ENCODE measurements around the gene PSMC6.
"Not testable (repeated sequence)": the region's sequence is repeated elsewhere in the genome, so short reads cannot be mapped to it uniquely, and the experiment has no call there.

PSMC6 gene

DNA sequence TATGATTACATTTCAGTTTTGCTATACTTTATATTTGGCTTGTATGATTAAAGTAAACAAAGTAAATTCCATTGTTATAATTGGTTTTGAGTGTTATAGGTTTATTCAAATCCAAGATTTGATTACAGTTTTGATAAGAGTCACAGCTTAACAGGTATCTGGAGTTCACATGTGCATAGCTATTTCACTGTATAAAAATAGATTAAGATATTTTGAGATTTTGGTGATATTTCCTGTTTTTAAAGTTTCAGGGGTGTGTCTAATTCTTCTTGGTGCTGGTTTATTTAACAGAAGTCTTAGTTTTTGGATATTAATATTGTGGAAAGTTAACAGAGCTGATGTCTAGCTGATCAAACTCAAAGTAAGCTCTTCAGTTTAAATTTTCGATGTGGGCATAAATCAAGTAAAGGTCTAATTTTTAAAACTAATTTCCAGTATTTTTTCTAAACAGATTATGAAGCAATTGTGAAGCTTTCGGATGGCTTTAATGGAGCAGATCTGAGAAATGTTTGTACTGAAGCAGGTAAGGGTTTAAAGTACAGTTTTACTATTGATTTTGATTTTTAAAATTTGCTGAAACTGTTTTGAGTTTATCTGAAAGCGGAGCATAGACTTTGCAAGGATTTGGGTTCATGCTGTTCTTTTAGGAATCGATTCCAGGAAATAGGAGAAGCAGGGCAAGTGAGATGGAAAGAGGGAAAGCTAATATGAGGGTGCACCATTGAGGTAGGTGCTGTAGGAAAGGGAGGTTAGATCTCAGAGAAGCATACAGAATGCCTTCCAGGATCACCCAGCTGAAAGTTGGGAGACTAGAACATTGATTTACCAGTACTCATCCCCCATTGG is 16.7 kb downstream of the PSMC6 start:
- DNase-seq: no peak

DNA sequence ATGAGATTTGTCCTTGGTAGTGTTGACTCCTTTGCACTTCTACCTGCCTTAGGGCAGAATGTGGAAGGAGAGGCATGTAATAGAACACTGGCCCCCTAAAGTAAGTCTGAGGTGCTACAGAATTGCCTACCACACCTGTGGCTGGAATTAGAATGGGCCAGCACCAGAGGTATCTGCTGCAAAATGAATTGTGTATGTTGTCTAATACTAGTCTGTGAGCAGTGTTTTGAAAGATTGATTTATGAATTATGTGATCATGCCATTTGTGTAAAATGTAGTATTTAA is 17.3 kb downstream of the PSMC6 start:
- no peak for DNase-seq

GRCh38 chr14:52727509-52727908 is 20.5 kb downstream of the PSMC6 start:
- DNase-seq: not testable (repeated sequence)

- not testable (repeated sequence) for DNase-seq
Observed at GRCh38 chr14:52729035-52729434, 22.0 kb downstream of the PSMC6 start.

DNA sequence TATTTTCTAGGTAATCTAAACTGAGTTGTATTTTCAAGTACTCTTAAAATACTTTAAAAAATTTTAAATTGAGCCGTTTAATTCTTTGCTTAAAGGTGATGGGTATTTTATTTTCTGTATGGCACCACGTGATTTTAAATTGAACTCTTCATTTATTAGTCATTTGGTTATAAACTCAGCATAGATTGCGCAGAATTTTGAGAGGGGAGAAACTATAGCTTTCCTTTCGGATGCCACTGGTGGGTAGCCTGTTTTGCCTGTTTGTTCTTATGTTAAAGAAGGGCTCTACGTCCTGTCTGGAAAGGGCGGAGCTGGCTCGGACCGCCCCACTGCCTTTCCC is 22.6 kb downstream of the PSMC6 start:
- no peak for DNase-seq

DNA sequence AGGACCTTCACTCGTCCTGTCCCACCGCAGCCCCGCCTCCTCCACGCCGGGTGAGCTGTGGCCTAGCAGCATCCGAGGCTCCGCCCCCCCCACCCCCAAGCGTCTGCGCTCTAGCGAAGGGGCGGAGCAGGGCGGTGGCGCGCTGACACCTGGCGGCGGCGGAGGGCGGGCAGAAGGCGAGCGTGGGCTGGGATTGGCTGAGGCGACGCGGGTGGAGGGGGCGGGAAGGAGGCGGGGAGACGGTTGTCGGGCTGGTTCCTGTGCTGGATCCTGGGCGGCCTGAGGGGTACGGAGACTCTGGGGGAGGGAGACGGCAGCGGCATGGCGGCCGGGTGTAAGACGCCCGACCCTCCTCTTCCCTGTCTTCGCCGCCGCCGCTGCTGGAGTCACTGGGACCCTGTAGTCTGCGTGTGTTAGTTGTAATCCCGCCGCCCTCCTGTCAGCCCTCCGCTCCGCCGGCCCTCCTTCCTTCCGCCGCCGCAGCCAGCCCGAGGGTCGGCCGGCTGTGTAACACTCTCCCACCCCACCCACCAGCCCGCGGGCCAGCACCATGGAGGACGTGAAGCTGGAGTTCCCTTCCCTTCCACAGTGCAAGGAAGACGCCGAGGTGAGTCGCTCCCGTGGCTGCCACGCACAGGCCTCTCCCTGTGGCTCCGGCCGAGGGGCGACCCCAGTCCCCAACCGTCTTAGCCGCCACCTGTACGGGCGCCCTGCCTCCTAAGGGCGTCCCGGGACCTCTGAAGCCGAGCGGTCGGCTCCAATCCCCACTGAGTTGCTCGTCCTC is 23.1 kb downstream of the PSMC6 start, which contains the start of gene STYX:
Gene STYX (plus strand): TSS at position 242 of the 784 bp plus-strand sequence. CDS start 309 bp downstream, at position 551.
- peak; percentile 96 for DNase-seq

DNA sequence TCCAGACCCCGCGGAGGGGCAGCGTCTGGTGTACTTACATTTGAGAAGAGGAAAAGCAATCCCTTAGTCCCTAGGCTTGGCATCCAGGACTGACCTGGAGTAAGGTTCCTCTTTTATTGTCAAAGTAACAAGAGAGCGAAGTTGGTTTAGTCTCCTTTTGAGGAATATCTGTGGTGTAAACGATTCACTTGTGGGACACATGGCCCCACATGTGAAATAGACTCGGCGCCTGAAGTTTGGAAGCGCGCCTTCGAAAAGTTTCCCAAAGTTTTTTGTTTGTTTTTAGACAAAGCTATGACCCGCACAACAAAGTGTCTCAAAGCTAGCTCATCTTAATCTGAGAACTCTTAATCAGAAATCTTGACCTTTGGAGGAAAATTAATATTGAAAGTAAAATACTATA is 23.7 kb downstream of the PSMC6 start:
- no peak for DNase-seq

DNA sequence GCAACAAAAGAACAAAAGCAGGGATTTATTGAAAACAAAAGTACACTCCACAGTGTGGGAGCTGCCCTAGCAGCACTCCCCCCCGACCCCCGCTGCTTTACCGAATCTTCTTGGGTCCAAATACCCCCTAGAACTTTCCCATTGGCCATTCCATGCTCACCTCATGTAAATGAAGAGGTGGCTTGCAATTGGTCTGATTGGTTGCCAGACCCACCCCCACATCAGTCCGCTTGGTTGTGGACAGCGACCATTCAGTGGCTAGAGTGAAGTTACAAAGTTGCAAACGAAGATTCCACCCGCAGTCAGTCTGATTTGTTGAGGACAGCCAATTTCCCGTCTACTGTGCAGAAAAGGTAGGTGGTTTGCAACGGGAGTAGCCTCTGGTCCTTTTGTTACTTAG is 26.8 kb downstream of the PSMC6 start:
- no peak for DNase-seq

- no peak for DNase-seq
Observed at GRCh38 chr14:52735921-52736489, 29.0 kb downstream of the PSMC6 start.

DNA sequence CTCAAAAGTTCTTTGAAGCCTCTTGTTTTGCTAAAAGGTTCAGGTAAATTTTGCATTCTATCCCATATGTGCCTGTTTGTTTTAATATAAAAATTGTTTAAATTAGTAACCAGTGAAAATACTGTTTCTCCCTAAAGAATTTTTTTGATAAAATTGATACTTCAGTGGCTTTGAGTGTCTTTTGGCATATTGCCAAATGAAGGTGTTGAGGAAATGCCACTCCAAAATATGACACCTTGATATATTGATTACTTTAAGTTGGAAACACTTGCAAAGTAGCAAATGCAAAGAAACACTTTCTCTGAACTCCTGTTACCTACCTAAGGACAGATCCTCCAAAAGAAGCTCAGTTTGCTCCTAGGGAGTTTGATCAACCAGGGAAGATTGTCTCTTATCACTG is 31.4 kb downstream of the PSMC6 start:
- DNase-seq: no peak

GRCh38 chr14:52740751-52741150 is 33.8 kb downstream of the PSMC6 start:
- DNase-seq: no peak

DNA sequence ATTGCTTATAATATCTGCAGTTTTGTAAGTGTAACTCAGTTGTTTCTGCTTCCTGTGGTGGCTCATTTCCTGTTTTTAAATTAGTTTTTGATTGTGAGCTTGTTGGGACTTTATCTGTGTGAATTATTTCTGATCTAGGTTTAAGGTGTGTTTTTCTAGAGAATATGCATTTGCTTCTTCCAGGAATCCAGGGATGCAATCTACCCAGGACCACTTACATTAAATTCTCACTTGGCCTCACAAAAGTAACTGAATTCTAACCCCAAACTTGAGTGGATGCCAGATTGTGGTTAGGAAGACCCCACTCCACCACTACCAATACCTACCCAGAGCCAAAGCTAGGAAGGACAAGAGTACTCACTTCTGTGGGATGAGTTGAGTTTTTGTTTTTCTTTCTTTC is 34.9 kb downstream of the PSMC6 start:
- peak; percentile 73 for DNase-seq

- DNase-seq: no peak
Observed at GRCh38 chr14:52748647-52749292, 41.8 kb downstream of the PSMC6 start.

DNA sequence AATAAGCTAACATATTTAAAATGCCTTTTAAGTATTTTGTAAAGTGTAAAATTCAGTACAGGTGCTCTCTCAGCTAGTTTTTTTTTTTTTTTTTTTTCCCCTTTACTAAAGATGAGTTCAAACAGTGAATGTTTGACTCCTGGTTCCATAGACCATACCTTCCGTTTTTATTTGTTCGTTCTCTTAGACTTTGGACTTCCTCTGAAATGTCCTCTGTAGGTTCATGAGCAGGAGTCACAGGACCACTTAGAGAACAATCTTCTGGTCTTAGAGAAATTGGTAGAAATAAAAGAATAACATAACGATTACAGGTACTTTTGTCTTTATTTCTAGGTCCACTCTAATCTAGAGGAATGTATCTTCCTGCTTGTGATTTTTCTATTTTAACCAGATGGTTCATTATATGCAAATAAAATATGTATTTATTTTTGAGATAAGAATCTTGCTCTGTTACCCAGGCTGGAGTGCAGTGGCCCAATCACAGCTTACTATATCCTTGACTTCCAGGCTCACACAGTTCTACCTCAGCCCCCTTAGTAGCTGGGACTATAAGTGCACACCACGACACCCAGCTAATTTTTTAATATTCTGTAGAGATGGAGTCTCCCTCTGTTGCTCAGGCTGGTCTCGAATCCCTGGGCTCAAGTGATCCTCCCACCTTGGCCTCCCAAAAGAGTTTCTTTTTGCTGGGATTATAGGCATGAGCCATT is 48.8 kb downstream of the PSMC6 start:
- DNase-seq: no peak

DNA sequence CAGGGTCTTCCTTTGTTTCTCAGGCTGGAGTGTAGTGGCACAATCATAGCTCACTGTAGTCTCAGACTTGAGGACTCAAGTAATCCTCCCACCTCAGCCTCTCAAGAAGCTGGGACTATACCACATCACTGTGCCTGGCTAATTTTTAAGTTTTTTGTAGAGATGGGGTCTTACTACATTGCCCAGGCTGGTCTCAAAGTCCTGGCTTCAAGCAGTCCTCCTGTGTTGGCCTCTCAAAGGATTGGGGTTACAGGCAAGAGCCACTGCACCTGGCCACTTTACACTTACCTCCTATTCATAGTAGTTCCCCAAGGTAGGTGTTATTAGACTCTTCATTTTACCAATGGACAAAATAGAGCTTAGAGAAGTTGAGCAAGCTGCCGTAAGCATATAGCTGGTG is 52.1 kb downstream of the PSMC6 start:
- DNase-seq: no peak

DNA sequence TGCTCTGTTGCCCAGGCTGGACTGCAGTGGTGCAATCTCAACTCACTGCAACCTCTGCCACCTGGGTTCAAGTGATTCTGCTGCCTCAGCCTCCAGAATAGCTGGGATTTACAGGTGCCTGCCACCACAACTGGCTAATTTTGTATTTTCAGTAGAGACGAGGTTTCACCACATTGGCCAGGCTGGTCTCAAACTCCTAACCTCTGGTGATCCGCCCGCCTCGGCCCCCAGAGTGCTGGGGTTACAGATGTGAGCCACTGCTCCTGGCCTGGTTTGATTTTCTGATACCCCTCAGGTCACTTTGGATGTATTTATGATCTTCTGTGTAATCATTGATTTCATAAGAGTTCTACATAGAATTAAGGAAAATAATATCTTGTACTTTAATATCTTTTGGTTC is 55.9 kb downstream of the PSMC6 start:
- DNase-seq: not testable (repeated sequence)

GRCh38 chr14:52767058-52767833 is 60.2 kb downstream of the PSMC6 start:
- DNase-seq: no peak

DNA sequence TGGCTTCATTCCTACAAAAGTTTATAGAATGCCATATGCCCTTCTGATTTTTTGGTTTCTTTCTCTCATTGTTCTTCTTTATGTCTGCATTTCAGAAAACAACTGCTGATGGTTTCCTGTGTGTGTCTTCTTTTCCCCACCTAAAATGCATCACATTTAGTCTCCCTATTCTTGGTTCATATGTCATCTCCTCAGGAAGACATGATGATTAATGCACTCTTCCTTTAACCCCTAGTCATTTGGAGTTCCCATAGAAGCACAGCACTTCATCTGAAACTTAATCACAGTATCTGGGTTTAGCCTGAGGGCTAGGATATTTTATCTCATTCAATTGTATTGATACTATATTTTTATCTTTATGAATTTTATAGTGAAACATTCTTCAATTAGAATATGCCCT is 62.9 kb downstream of the PSMC6 start:
- DNase-seq: peak; percentile 8

GRCh38 chr14:52776816-52777215 is 69.8 kb downstream of the PSMC6 start:
- DNase-seq: peak; percentile 14

Measured in CD4-positive, alpha-beta T cell treated with Interleukin-4 for 4 hours (primary cell).